GM19397 (cell line): ENCODE data around the gene RSRP1.

Experiments used
- ATAC-seq: cut with Tn5 transposase; IDR thresholded peaks from one replicate; pipeline ENCODE4 v1.9.1; 2021; ENCODE audit warnings: mild to moderate bottlenecking, moderate library complexity; ENCODE audit not compliant: unreplicated experiment

The RSRP1 gene

DNA sequence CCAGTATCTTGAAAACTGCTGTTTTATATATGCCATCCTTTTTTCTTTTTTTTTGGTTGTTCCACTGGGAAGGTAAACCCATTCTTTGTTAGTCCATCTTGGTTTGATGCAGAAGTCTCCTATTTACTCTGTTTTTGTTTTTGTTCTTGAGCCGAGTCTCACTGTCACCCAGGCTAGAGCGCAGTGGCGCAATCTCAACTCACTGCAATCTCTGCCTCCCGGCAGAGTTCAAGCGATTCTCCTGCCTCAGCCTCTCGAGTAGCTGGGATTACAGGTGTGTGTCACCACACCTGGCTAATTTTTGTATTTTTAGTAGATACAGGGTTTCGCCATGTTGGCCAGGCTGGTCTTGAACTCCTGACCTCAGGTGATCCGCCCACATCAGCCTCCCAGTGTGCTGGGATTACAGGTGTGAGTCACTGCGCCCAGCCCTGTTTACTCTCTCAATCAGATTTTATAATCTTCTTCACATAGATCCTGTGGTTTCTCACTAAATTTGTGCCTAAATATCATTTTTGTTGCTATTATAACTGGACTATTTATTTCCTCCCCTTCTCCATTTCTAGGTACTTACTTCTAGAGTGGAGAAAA, 27.5 kb downstream of the RSRP1 start:
- ATAC-seq: no peak

DNA sequence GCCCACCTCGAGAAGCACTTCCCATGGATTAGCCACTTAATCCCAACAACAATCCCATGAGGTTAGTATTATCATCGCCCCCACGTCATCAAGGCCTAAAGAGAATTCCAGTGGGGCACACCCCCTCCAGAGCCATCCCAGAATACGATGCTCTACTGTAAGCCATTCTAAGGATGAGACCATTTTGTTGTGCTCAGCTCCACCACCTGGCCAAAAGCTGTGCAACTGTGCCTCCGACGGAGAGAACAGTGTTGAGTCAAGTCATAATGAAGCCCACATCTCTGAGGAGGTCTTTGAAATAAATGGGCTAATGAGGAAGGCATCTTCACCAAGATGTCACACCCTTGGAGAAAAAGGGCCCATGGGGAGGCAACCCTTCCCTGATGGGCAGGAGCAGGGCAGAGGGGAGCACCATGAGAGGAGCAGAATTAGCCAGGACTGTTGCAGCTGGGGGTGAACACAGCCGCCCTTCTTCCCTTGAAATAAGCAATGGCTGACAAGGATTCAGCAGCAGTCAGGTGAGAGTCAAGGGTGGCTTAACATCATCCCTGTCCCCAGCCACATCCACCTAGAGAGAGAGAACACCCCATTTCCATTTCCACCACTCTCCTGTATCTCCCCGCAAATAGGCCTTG, 29.5 kb downstream of the RSRP1 start:
- no peak for ATAC-seq

DNA sequence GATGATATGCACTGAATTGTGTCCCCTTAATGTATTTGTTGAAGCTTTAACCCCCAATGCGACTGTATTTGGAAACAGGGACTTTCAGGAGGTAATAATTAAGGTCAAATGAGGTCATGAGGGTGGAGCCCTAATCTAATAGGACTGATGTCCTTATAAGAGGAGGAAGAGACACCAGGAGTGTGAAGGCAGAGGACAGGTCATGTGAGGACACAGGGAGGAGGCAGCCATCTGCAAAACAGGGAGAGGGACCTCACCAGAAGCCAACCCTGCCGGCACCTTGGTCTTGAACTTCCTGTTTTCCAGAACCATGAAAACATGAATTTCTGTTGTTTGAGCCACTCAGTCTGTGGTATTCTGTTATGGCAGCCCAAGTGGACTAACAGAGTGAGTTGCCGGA, 30.2 kb downstream of the RSRP1 start:
- ATAC-seq: no peak

DNA sequence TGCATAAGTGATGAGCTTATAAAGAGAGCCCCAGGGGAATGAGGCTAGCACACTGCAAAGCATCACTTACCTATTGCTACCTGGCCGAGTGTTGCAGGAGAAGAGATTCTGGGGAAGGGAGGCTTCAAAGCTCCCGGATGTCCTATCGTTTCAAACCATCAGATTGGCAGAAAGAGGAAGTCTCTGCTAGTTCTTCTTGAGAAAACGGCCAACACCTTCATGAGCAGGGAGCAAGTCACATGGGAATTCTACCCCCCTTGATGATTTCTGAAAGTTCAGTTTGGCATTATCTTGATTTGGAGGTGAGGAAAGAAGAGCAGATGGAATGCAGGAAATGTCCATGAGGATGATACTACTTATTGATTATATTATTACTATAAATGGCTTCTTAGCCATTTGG, 31.1 kb downstream of the RSRP1 start:
- ATAC-seq: no peak

DNA sequence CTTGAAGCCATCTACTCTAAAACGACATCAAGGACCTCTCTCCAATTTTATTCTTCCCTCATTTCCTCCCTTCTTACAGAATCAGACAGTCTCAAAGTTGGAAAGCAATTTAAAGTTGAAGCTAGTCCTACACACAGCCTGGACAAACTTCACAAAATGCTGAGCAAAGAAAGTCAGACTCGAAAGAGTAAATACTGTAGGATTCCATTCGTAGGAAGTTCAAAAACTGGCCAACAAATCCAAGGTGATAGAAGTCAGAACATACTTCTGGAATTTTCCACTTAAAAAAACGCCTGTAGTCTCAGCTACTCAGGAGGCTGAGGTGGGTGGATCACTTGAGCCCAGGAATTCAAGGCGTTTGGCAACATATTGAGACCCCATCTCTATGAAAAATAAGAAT, 34.5 kb downstream of the RSRP1 start:
- ATAC-seq: no peak

DNA sequence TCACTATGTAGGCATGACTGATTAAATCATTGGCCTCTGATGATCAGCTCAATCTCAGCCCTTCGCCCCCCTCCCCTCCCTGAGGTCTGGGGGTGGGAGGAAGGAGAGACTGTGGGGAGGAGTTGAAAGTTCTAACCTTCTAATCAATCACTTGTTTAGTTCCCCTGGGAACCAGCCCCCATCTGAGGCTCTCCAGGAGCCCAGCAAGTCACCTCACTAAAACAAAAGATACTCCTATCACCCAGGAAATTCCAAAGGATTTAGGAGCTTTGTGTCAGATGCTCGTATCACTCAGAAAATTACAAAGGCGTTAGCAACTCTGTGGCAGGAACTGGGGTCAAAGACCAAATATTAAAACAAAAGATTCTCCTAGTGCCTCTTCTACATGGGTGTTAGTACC, 36.5 kb downstream of the RSRP1 start:
- no peak for ATAC-seq

DNA sequence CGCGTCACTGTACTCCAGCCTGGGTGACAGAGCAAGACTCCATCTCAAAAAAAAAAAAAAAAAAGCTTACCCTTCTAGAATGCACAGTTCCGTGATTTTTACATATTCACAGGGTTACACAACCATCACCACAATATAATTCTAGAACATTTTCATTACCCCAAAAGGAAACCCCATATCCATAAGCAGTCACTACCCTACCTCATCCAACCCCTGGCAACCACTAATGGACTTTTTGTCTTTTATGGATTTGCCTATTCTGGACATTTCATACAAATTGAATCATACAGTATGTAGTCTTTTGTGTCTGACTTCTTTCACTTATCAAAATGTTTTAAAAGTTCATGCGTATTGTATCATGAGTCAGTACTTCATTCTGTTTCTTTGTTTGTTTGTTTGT, 37.7 kb downstream of the RSRP1 start:
- no peak for ATAC-seq

DNA sequence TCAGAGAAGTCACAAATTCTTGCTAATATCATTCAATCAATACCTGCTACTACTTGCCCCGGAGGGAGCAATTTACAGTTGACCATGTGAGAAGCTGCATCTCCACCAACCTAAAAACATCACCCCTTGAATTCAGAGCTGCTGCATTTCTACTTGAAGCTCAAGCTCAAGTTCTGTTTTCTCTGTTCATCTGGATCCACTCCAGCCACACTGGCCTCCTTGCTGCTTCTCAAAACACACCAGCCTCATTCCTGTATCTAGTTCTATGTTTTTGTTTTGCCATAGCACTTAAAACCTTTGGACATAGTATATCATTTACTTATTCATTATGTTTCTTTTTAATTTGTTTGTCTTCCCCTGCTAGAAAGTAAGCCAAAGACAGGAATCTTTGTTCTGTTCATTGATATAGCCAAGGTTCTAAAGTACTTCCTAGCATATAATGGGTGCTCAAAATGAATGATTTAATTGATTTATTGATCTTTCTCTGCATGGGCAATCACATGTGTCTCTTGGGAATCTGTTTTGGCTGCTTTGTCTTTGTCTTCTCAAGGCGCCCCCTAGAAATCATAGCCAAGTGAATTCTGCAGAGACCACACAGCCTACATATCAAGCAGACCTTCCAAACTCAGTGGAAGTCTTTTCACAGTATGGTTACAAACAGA, 38.6 kb downstream of the RSRP1 start:
- no peak for ATAC-seq

DNA sequence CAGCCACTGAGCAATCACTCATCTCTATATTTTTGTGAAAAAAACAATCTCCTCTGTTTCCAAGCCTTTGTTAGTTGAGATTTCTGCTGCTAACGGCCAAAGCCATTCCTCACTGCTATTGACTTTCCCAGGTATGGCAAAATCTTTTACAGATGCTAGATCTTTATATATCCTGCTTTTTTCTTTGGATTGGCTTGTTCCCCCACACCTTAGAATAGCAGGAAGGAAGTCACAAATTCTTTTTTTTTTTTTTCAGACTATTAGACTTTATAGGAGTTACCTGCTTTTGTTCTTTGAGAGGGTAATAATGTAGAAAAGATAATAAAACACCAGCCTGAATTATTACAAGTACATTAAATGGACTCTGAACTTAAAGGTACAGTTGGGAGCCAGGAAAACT, 39.2 kb downstream of the RSRP1 start:
- no peak for ATAC-seq

DNA sequence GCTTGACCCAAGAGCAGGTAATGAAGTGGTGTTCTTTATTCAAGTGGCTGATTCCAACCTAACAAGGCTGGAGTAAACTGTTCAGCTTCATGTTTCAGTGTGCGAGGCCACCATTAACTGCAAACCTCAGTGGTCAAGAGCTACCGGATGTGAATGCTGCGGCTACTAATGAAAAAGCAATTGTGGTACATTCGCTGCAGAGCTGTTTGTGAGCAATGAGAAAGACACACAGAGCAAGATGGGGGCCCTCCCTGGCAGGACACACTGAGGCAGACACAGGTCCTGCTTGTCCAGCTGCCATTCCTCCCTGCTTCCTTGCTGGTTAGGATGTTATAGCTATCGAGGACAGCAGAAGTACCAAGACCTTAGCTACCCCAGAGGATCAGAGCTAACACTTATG, 41.1 kb downstream of the RSRP1 start:
- ATAC-seq: no peak

DNA sequence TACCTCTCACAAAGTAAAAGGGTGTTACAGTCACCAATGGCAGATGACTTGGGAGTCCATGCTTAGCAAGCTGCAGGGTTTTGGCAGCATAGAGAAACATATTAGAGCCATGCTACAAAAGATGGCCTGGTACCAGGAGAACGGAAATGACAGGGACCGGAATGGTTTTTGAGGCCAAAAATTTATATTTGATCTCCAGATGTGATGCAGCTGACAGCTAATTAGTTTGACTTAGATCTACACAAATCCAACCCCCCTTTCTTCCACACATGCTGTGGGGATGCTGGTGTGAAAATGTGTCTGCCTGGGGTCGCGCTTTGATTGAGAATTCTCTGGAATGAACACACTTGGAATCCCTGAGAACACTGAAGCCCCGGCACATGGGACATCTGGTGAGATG, 41.5 kb downstream of the RSRP1 start:
- ATAC-seq: no peak

DNA sequence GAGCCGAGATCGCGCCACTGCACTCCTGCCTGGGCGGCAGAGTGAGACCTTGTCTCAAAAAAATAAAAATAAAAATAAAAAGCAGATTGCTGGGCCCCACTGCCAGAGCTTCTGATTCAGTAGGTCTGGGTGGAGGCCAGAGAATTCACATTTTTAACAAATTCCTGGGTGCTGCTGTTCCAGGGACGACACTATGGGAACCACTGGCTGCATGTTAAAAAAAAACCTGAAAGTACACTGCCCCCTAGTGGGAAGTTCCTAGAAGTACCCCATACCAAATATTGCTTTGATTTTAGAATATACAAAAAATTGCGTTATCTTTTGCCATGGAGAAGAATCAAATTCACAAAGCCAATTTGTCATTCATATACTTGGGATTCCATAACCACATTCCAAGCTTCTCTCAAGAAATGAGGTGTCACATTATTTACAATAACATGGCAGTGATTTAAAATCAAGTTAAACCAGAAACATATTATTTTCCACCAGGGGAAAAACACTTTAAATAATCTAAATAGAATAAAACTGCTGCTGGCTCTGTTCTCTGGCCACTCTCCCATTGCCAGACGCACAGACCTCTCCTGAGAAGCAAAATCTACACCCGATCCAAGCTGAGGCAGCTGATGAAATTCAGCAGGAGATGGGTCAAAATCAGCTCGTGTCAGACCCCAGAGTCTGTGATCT, 42.3 kb downstream of the RSRP1 start:
- no peak for ATAC-seq

DNA sequence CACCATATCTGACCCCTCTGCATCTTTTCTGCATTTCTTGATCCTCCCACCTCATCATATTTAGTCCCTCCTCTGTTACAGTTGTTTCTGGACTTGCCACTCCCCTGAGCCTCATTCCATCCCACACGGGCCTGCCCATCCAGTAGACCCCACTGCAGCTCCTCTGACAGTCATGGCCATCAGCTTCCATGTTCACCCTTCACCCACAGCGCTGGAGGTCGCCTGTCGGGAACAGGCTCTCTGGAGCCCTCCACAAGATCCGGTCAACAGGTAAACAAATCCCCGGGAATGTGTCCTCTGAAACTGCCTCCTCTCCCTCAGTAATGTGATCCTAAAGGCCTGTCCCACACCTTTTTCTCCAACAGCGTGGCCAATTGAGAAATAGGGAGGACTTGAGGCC, 46.2 kb downstream of the RSRP1 start:
- ATAC-seq: no peak

DNA sequence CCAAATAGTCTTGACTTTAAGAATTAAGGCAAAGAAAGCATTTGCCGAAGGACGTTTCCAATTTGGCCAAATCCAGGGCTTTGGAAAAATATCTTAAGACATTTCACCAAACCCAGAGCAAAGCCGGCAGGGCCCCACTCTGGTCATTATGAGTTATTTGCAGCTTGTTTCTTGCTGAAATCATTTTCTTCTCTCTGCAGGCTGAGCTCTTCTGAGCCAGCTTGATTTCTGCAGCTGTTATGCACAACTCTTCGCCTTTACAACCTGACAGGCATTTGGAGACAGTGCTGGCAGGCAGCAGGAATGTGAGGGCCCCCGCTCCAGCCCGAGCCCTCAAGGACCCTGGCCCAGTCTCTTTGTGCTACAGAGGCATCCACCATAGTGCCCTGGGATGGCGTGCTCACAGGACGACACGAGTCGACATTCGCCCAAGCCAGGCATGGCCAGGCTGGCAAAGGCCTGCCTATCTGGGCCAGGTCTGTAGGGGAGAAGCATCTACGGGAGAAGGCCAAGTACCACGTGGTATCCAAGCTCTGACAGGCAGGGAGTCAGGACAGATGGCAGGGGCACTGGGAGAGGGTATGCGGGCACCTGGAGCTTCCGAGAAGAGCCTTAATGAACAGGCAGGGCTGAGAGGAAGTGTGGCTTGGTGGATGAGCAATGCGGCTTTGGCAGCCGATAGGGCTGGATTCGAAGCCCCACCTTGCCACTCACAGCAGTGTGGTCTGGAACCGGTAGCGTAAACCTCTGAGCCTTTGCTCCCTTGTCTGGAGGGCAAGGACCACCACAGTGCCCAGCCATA, 47.2 kb downstream of the RSRP1 start:
- ATAC-seq: no peak

DNA sequence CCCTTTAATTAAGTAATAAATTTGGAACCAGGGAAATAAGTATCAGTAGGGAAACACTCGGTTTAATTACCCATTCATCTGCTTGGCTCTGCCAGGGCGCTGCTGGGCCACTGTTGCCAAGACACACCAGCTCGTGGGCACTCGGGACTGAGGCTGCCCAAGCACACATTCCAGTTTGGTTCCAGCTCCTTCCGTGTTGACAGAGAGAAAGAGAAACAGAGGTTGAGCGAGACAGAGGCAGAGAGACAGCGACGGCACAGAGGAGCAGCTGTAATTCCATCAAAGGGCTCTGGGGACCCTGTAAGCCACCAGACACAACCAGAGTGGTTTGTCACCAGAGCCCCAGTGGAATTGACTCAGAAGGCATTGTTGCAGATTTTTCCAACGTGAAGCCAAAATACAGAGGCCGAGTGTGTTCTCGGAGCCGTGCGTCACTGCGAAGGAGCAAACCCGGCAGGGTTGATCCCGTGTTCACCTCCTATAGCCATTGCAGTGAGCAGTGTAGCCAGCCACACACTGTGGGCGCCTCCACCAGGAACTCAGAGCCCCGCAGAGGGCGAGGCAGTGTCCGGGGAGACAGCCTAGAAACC, 48.5 kb downstream of the RSRP1 start:
- no peak for ATAC-seq

DNA sequence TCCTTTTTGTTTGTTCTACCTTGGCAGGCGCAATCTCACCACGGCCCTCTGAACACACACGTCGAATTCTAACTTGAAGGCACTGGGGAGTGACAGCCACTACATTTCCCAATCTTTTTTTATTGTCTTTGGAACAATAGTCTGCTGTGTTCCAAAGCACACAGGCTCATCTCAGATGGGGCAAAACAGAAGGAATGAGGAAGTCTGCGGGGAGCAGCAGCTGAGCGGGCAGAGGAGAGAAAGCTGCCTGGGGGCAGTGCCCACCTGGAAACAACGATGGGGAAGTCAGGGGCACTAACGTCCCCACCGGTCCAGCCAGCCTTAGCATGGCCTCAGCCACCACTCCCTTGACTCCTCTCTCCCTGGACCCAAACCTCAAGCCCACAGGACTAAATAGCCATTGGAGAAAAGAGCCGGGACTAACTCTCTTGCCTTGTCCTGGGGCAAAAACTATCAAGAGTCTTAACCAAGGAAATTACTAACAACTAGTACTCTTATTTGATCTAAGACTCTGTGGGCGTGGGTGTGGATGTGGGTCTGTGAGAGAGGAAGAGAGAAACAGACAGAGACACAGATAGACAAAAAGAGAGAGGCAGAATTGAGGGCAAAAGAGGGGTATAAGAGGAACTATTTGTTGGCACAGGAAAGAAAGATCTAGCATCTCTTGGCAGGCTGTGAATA, 49.1 kb downstream of the RSRP1 start:
- no peak for ATAC-seq

DNA sequence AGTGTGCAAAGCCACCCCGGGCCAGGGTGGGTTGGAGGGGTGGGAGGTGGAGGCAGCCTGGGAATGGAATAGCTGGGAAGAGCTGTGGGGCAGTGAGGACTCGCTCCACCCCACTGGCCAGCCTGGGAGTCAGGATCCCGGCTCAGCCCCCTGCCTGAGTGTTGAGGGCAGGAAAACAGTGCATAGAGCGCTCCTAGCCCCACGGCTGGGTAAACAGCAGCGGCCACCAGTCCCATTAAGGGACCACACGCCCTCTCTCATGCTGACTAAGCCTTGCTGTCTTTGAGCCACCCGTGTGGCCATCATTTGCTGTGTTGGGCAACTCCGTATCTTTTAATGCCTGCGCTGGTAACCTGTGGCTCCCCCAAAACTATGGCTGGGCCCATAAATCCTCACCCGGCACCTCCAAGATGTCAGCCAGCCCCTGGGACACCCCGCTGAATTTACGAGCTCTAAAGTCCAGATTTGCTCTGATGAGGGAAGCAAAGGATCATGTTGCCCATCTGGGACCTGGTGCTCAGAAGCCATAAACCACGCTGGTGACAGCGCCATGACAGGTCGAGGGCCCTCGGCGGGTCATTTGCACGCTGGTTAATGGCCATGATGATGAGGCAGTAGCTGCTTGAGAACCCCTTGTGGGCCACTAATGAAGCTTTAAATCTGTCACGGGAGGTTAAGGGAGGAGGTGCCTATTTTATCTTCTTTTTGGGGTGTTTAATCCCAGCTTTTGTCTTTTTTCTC, 49.8 kb downstream of the RSRP1 start:
- no peak for ATAC-seq

DNA sequence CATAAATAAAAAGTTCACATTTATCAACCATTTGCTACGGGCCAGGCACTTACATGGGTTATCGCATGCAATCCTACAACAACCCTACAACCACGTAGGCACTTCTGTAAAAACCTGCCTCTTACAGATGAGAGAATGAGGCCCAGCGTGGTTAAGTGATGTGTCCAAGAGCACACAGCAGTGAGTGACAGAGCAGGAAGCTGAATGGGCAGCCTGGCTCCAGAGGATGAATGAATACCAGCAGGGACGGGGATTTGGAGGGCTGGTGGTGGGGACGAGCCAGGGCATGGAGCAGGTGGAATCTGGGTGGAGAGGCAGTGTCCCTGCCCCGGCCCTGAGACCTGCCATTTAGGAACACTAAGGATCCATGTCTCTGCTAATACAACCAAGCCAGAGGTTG, 50.4 kb downstream of the RSRP1 start:
- no peak for ATAC-seq

DNA sequence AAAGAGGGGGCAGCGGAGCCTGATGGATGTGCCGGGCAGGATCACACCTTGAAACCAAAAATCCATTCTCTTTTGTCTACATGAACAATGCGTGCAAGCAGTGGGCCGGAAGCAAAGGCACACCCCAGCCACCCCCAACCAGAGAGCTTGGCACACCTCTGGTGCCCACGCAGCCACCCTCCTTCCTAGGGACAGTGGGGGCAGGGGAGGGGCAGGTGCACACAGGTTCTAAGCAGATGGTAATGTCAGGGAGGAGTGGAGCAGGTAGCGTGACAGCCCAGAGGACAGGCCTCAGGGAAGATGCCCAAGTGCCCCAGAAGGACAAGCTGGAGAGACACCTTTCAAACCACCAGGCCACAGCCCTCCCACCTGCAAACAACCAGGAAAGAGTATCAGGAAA, 51.4 kb downstream of the RSRP1 start:
- no peak for ATAC-seq

DNA sequence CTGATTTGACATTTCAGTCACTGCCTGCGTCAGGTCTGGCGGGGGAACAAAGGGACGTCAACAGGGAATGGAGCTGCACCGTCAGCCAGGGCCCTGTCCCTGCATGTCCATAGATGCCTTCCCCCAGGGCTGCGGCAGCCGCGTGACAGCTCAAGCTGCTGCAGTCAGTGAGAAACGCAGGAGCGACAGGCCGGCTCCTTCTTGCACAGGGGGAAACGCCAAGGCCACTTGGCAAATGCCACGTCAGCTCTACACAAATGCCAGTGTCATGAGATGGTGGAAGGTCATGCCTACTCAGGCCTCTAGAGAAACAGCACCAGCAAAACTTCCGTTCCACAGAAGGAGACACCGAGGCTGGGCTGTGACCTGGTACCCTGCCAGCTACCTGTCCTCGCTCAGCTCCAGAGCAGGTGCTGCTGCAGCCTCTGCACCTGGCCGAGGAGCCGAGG, 52.7 kb downstream of the RSRP1 start:
- ATAC-seq: no peak
